ENCODE data around the gene SVOP.

DNA sequence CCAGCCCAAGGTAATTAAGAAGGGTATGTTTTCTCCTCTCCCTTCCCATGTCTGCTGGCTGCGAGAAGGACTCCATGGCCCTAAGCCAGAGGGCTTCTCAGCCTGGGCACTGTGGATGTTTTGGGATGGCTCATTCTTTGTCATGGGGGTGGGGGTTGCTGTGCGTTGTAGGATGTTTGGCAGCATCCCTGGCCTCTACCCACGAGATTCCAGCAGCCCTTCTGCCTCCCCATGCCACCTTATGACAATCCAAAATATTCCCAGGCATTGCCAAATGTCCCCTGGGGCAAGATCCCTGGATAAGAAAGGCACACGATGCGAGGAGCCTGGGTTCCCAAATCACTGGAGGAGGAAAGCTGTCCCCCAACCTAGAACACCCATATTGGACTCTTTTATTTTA, 104.5 kb downstream of the SVOP start:
- TF ChIP-seq, protein P1, sequence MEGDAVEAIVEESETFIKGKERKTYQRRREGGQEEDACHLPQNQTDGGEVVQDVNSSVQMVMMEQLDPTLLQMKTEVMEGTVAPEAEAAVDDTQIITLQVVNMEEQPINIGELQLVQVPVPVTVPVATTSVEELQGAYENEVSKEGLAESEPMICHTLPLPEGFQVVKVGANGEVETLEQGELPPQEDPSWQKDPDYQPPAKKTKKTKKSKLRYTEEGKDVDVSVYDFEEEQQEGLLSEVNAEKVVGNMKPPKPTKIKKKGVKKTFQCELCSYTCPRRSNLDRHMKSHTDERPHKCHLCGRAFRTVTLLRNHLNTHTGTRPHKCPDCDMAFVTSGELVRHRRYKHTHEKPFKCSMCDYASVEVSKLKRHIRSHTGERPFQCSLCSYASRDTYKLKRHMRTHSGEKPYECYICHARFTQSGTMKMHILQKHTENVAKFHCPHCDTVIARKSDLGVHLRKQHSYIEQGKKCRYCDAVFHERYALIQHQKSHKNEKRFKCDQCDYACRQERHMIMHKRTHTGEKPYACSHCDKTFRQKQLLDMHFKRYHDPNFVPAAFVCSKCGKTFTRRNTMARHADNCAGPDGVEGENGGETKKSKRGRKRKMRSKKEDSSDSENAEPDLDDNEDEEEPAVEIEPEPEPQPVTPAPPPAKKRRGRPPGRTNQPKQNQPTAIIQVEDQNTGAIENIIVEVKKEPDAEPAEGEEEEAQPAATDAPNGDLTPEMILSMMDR (IDR thresholded peaks at IDR 0.05; ENCODE audit: low read depth, low read length, poor library complexity, severe bottlenecking) = no peak
- no peak for TF ChIP-seq EZH2phosphoT487 (IDR thresholded peaks at IDR 0.05; ENCODE audit: borderline replicate concordance, low read length)

Measured in DOHH2 (cell line).